ENCODE data around the gene ZNF367.

- TF ChIP-seq POLR2A (IDR thresholded peaks at IDR 0.05; ENCODE audit: low read depth, low read length) (no peak), SPI1 (IDR thresholded peaks at IDR 0.05; ENCODE audit: low read depth, low read length) (no peak), TAF1 (IDR thresholded peaks at IDR 0.05; ENCODE audit: low read depth, low read length) (no peak)
These were observed 12.2 kb upstream of the ZNF367 start for GRCh38 chr9:96430377-96430776.
